ENCODE measurements around the gene LRRC4C. TPM values are rescaled to one million over a fixed set of nuclear protein-coding genes. Genes with fewer than 3 reads are reported as not detected.

The LRRC4C gene
- total RNA-seq, 1 donor from 2014 or later, result 1.2 TPM

GRCh38 chr11:40240284-40240683 is 1219.2 kb downstream of the LRRC4C start:
- no peak for DNase-seq (ENCODE audit: low spot score)
- Mint-ChIP-seq H3K27me3 (ENCODE audit: unreplicated experiment) (no peaks in the 10 kb centered on the region), H3K9me3 (ENCODE audit: unreplicated experiment) (no peaks in the 10 kb centered on the region), H3K36me3 (ENCODE audit: low read depth, unreplicated experiment) (no peaks in the 10 kb centered on the region), H3K4me1 (ENCODE audit: unreplicated experiment) (no peaks in the 10 kb centered on the region), H3K27ac (ENCODE audit: unreplicated experiment) (no peak overlapping the region), H3K4me3 (ENCODE audit: unreplicated experiment) (no peak overlapping the region)
- no peak for TF ChIP-seq CTCF (IDR thresholded peaks at IDR 0.05; ENCODE audit: unreplicated experiment)

DNA sequence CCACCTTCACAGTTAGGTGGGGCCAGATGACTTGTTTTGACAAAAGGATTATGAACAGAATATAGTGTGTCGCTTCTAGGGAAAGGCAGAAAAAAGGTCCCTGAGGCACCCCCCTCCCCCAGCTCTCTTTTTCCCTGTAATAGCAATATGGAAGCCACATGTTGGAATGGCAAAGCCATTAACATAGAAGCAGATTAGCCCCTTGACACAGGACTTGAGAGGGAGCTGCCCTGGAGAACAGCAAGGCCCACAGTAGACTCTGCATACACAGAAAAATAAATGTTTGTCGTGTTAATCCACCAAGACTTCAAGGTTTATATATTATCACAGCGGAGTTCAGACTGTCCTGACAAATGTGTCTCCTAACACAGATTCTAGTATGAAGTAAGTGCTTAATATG is 1222.9 kb downstream of the LRRC4C start:
- no peak for TF ChIP-seq CTCF (IDR thresholded peaks at IDR 0.05; ENCODE audit: unreplicated experiment)
- no peak for DNase-seq (ENCODE audit: low spot score)
- Mint-ChIP-seq H3K27ac (ENCODE audit: unreplicated experiment) (no peak overlapping the region), H3K27me3 (ENCODE audit: unreplicated experiment) (no peaks in the 10 kb centered on the region), H3K36me3 (ENCODE audit: low read depth, unreplicated experiment) (no peaks in the 10 kb centered on the region), H3K4me1 (ENCODE audit: unreplicated experiment) (no peaks in the 10 kb centered on the region), H3K4me3 (ENCODE audit: unreplicated experiment) (no peak overlapping the region), H3K9me3 (ENCODE audit: unreplicated experiment) (no peaks in the 10 kb centered on the region)

- Mint-ChIP-seq H3K36me3 (ENCODE audit: low read depth, unreplicated experiment) (no peaks in the 10 kb centered on the region), H3K27ac (ENCODE audit: unreplicated experiment) (no peak overlapping the region), H3K9me3 (ENCODE audit: unreplicated experiment) (no peaks in the 10 kb centered on the region), H3K27me3 (ENCODE audit: unreplicated experiment) (no peaks in the 10 kb centered on the region), H3K4me1 (ENCODE audit: unreplicated experiment) (no peaks in the 10 kb centered on the region), H3K4me3 (ENCODE audit: unreplicated experiment) (no peak overlapping the region)
- DNase-seq (ENCODE audit: low spot score), result no peak
- TF ChIP-seq CTCF (IDR thresholded peaks at IDR 0.05; ENCODE audit: unreplicated experiment), result no peak
These were observed 1223.6 kb downstream of the LRRC4C start for GRCh38 chr11:40235841-40236240.

GRCh38 chr11:40230821-40231220 is 1228.6 kb downstream of the LRRC4C start:
- H3K27me3 Mint-ChIP-seq (ENCODE audit: unreplicated experiment), result no peaks in the 10 kb centered on the region
- H3K9me3 Mint-ChIP-seq (ENCODE audit: unreplicated experiment), result no peaks in the 10 kb centered on the region
- TF ChIP-seq CTCF (IDR thresholded peaks at IDR 0.05; ENCODE audit: unreplicated experiment), result no peak
- H3K36me3 Mint-ChIP-seq (ENCODE audit: low read depth, unreplicated experiment), result no peaks in the 10 kb centered on the region
- no peaks in the 10 kb centered on the region for H3K4me1 Mint-ChIP-seq (ENCODE audit: unreplicated experiment)
- DNase-seq (ENCODE audit: low spot score), result no peak
- no peak overlapping the region for H3K4me3 Mint-ChIP-seq (ENCODE audit: unreplicated experiment)
- H3K27ac Mint-ChIP-seq (ENCODE audit: unreplicated experiment), result no peak overlapping the region

GRCh38 chr11:40228662-40229061 is 1230.8 kb downstream of the LRRC4C start:
- Mint-ChIP-seq H3K4me3 (ENCODE audit: unreplicated experiment) (no peak overlapping the region), H3K27me3 (ENCODE audit: unreplicated experiment) (no peaks in the 10 kb centered on the region), H3K9me3 (ENCODE audit: unreplicated experiment) (no peaks in the 10 kb centered on the region), H3K27ac (ENCODE audit: unreplicated experiment) (no peak overlapping the region), H3K4me1 (ENCODE audit: unreplicated experiment) (no peaks in the 10 kb centered on the region), H3K36me3 (ENCODE audit: low read depth, unreplicated experiment) (no peaks in the 10 kb centered on the region)
- DNase-seq (ENCODE audit: low spot score), result no peak
- TF ChIP-seq CTCF (IDR thresholded peaks at IDR 0.05; ENCODE audit: unreplicated experiment), result no peak
